ENCODE results near the gene ASPHD1. TPM values are rescaled to one million over a fixed set of nuclear protein-coding genes. Genes with fewer than 3 reads are reported as not detected.
A peak's percentile ranks its signal among the peaks of the same experiment; 100 is the strongest.
"Not testable (repeated sequence)": the region's sequence is repeated elsewhere in the genome, so short reads cannot be mapped to it uniquely, and the experiment has no call there.

Gene ASPHD1
- total RNA-seq, 1 donor from 2014 or later = 4.4 TPM

DNA sequence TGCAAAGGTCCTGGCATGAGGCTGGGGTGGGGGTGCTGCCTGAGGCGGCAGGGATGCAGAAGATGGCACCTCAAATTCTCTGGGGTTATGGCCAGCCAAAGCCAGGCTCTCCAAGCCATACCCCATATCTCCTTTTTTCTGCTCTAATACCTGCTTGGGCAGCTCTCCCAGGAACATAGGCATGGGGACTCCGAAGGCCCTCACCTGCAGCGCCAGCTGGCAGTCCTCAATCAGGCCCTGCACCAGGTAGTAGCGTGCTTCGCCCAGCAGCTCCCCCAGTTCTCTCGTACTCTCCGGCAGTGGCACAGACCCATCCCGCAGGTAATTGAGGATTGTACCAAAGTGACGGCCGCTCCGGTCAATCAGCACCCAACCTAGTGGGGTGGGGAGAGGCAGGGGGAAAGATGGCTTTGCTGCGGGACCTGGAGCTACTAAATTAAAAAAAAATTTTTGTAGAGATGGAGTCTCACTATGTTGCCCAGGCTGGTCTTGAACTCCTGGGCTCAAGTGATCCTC lies 22.8 kb downstream of the ASPHD1 start:
- intact Hi-C loops (cut with DNase I) = loop anchor here (10.0 kb wide), 1 partner anchor 72 kb away; the partner anchor contains the start of genes HIRIP3 and INO80E
- H3K27me3 ChIP-seq = no peaks in the 10 kb centered on the region
- H3K36me3 ChIP-seq = peaks cover 48% of the 10 kb centered on the region
- TF ChIP-seq CTCF (IDR thresholded peaks at IDR 0.05) = no peak
- no peak overlapping the region for H3K27ac ChIP-seq
- DNase-seq = peak; percentile 27
- no peak overlapping the region for H3K4me3 ChIP-seq
- no peaks in the 10 kb centered on the region for H3K9me3 ChIP-seq
- ATAC-seq = no peak
- H3K4me1 ChIP-seq = peaks cover 20% of the 10 kb centered on the region

DNA sequence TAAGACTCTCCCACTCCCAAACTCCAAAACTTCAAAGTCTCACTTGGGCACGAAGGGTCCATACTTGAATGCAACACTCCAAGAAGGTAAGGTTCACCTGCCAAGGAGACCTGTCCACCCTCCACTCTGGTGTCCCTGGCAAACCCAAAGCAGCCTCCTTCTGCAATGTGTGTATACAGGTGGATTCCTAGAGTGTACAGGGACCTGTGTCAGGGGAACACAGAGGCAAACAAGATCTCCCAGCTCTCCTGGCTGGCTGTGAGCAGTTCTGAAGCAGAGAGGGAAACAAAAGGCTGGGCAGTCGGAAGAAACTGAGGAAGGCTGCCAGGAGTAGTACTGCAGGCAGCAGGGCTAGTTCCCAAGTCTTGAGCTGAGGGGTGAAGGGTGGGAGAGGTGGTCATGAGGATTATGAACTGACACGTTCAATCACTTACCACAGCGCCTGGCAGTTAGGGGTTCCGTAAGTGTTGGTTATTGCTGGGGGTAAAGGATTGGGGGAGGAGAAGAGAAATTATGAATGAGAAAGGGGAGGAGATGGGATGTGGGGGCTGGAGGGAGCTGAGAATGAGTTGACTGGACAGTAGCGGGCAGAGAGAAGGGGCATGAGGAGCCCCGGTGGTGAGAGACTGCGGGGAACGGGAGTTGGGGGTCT lies 24.9 kb downstream of the ASPHD1 start:
- Histone ChIP-seq H3K36me3 (peaks cover 28% of the 10 kb centered on the region), H3K4me3 (peak overlapping the region; percentile 97), H3K9me3 (no peaks in the 10 kb centered on the region), H3K27me3 (no peaks in the 10 kb centered on the region), H3K4me1 (peaks cover 20% of the 10 kb centered on the region), H3K27ac (peak overlapping the region; percentile 90)
- DNase-seq = peak; percentile 41
- intact Hi-C loops (cut with DNase I) = loop anchor here (10.0 kb wide), 1 partner anchor 70 kb away; the partner anchor contains the start of genes HIRIP3 and INO80E
- no peak for TF ChIP-seq CTCF (IDR thresholded peaks at IDR 0.05)
- ATAC-seq = no peak

DNA sequence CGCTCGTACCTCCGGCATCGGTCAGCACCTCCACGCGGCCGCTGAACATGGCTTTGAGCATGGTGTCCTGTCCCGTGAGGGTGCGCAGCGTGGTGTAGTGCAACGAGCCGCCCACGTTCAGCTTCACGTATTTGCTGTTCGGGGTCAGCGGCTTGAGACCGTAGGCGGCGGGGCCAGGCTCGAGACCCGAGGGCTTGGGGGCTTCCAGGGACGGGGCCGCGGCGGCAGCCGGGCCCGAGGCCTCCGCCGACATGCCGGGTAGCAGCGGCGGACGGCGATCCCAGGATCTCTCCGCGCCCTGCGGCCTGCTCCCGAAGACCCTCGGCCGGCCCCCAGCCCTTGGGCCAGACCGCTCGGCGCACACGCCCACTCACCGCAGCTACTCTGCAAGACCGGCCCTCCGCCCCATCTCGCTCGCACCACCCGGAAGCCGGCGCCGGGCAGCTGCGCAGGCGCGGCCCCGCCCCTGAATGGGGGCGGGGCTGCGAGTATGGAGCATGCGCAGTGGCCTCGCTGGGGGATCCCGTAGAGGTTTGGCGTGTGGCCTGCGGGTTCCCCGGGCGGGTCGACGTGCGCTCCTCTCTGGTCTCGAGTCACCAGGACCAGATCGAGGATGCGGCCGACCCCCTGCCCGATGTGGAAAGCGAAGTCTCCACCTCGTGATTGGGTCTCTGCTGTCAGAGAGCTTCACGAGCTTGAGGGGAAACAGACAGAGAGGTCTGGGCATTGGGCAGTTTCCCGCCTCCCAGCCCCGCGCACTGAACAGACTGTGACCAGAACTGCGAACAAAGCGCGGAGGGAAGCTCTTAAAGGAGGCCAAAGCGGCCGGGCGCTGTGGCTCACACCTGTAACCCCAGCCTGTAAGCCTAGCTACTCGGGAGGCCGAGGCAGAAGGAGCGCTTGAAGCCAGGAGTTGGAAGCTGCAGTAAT lies 25.8 kb downstream of the ASPHD1 start, which contains the start of gene KCTD13:
Gene KCTD13 (minus strand): TSS at position 446 of the 930 bp plus-strand sequence. CDS start 193 bp downstream, at position 253.
- no peaks in the 10 kb centered on the region for H3K9me3 ChIP-seq
- no peaks in the 10 kb centered on the region for H3K27me3 ChIP-seq
- ATAC-seq (peak; percentile 98), DNase-seq (peak; percentile 93)
- peak within 1 kb of the TSS; percentile 97 for H3K4me3 ChIP-seq
- intact Hi-C loops (cut with DNase I) = loop anchor here (10.0 kb wide), 1 partner anchor 69 kb away; the partner anchor contains the start of genes HIRIP3 and INO80E
- no peak for TF ChIP-seq CTCF (IDR thresholded peaks at IDR 0.05)
- peak within 1 kb of the TSS; percentile 90 for H3K27ac ChIP-seq
- H3K4me1 ChIP-seq = peaks cover 20% of the 10 kb centered on the region
- H3K36me3 ChIP-seq = peaks cover 20% of the 10 kb centered on the region

DNA sequence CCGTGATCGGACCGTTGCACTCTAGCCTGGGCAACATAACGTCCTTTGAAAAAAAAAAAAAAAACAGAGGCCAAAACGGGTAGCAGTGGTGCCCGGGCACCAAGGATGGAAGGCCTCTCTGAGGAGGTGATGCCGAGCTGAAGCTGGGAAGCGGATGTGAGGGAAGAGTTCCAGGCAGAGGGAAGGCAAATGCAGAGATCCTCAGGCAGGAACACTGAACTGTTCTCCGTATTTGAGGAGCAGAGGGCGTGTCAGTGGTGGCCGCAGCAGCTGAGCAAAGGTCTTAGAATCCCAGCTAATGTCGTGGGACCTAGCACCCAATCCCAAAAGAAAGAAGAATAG lies 26.4 kb downstream of the ASPHD1 start:
- Histone ChIP-seq H3K9me3 (no peaks in the 10 kb centered on the region), H3K27me3 (no peaks in the 10 kb centered on the region), H3K4me1 (peaks cover 20% of the 10 kb centered on the region), H3K4me3 (peak overlapping the region; percentile 97), H3K36me3 (peaks cover 14% of the 10 kb centered on the region), H3K27ac (peak overlapping the region; percentile 90)
- TF ChIP-seq CTCF (IDR thresholded peaks at IDR 0.05) = no peak
- DNase-seq (no peak), ATAC-seq (peak; percentile 18)
- intact Hi-C loops (cut with DNase I) = loop anchor here (10.0 kb wide), 1 partner anchor 68 kb away; the partner anchor contains the start of genes HIRIP3 and INO80E

DNA sequence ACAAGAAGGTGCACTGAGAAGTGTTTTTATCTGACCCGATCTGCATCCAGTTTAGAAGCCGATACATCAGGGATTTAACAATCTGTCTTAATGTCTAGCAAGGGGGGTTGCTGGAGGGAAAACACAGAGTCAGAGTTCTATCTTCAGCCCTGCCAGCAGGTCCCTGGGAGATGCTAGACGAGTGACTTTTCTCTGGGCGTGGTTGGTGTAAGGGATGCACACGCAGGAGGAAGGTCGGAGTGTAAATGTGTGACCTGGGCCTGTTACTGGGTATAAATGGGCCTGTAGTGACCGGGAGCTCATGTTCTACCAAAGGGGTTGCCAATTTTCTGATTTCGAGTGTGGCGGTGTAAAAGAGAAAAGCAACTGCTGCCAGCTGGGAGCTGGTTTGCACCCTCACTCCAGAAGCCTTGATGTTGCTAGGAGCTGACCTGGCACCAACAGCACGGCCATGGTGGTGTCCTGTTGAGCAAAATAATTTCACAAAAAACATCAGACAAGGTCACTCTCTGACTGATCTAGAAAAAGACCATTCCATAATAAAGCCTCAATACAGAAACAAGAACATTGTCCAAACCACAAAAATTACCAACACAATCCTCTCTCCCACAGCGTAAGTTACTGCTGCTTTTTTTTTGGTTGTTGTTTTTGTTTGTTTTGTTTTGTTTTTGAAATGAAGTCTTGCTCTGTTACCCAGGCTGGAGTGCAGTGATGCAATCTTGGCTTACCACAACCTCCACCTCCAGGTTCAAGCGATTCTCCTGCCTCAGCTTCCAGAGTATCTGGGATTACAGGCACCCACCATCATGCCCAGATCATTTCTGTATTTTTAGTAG lies 27.0 kb downstream of the ASPHD1 start:
- H3K36me3 ChIP-seq = peaks cover 9% of the 10 kb centered on the region
- H3K9me3 ChIP-seq = no peaks in the 10 kb centered on the region
- peak overlapping the region; percentile 90 for H3K27ac ChIP-seq
- no peak for TF ChIP-seq CTCF (IDR thresholded peaks at IDR 0.05)
- H3K4me1 ChIP-seq = peaks cover 20% of the 10 kb centered on the region
- peak overlapping the region; percentile 97 for H3K4me3 ChIP-seq
- intact Hi-C loops (cut with DNase I) = loop anchor here (10.0 kb wide), 1 partner anchor 68 kb away; the partner anchor contains the start of genes HIRIP3 and INO80E
- H3K27me3 ChIP-seq = no peaks in the 10 kb centered on the region
- DNase-seq (peak; percentile 9), ATAC-seq (no peak)

- DNase-seq; ATAC-seq; H3K4me3 ChIP-seq; H3K27me3 ChIP-seq; H3K36me3 ChIP-seq; intact Hi-C loops (cut with DNase I); H3K27ac ChIP-seq; H3K9me3 ChIP-seq; H3K4me1 ChIP-seq: not testable (repeated sequence)
Measured at GRCh38 chr16:29931750-29932149, 31.5 kb downstream of the ASPHD1 start.

Measured in upper lobe of right lung (tissue), 1 donor.